Esophagus (tissue), 2 donors: ENCODE data around the gene WDR3. TPM values are rescaled to one million over a fixed set of nuclear protein-coding genes. Genes with fewer than 3 reads are reported as not detected.

Experiments
- H3K27ac ChIP-seq, 2 donors: one replicate each; pipeline ENCODE4 v1.5.1; 2013; ENCODE audit warnings: low read depth in 2 of 2, mild to moderate bottlenecking in 2 of 2, inconsistent platforms in 1 of 2, low read length in 1 of 2, moderate library complexity in 1 of 2
- H3K27me3 ChIP-seq, 2 donors: one replicate each; pipeline ENCODE4 v1.6.1; 2013; ENCODE audit warnings: low read length in 2 of 2, control low read depth in 1 of 2, mild to moderate bottlenecking in 1 of 2; ENCODE audit not compliant: insufficient read depth in 2 of 2, control insufficient read depth in 1 of 2
- H3K36me3 ChIP-seq, 2 donors: one replicate each; pipeline ENCODE4 v1.6.1; 2013; ENCODE audit warnings: low read length in 1 of 2; ENCODE audit not compliant: control insufficient read depth in 2 of 2, insufficient read depth in 2 of 2
- H3K4me1 ChIP-seq, 2 donors: one replicate each; pipeline ENCODE4 v1.6.1; 2013; ENCODE audit warnings: low read length in 1 of 2; ENCODE audit not compliant: control insufficient read depth in 2 of 2, insufficient read depth in 2 of 2
- H3K4me3 ChIP-seq, 2 donors: one replicate each; pipeline ENCODE4 v1.5.1; 2013; ENCODE audit warnings: low read length in 2 of 2, mild to moderate bottlenecking in 2 of 2, low read depth in 1 of 2, moderate library complexity in 1 of 2
- H3K9me3 ChIP-seq, 2 donors: one replicate each; pipeline ENCODE4 v1.6.1; 2013; ENCODE audit warnings: mild to moderate bottlenecking in 2 of 2, low read depth in 1 of 2, low read length in 1 of 2, moderate library complexity in 1 of 2; ENCODE audit not compliant: control insufficient read depth in 2 of 2, insufficient read depth in 1 of 2
- WGBS, 2 donors: extraction: QIAGEN DNeasy Blood & Tissue Kit; methylation state at CpG; one replicate each; pipeline ENCODE4 v1.1.7; 2013; 5-methylcytosine and 5-hydroxymethylcytosine counted together
- polyA plus RNA-seq, 2 donors: library from polyadenylated mRNA; stranded (reverse); fragments of 200-250 nt; gene quantifications; one replicate each; pipeline ENCODE4 v1.2.3, GENCODE V29; 2013
- donor health status: healthy with polysubstance abuse.
- donor health status: Bipolar disorder and iron deficiency.

Gene WDR3
- polyA plus RNA-seq, 2 donors, result 2.4 to 7.9 TPM

DNA sequence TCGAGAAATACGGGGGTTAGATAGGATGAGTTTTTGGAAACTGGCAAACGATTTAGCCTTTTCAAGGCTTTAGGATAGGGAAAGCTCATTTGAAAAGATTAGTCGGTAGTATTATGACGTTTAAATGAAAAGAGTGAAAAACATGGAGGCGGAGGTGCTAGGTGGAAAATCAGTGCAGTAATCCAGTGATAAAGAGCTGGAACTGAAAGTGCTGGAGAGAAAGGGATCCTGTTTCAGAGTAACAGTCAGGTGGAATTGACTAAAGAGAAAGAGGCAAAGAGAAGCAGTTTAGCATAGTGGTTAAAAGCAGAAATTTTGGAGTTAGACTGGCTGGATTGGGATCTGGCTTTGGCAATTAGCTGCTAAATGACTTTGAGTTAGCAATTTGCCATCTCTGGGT is 945 bp downstream of the WDR3 start:
- Histone ChIP-seq H3K4me1 (peaks cover 0 to 3% of the 10 kb centered on the region in 2 donors), H3K27ac (no peak overlapping the region), H3K9me3 (peaks cover 0 to 3% of the 10 kb centered on the region in 2 donors), H3K4me3 (peak overlapping the region; percentile 92 to 96), H3K27me3 (no peaks in the 10 kb centered on the region), H3K36me3 (peaks cover 0 to 2% of the 10 kb centered on the region in 2 donors)
- 1 to 4% methylated on average over 6 of the region's 6 CpGs for WGBS, 2 donors

DNA sequence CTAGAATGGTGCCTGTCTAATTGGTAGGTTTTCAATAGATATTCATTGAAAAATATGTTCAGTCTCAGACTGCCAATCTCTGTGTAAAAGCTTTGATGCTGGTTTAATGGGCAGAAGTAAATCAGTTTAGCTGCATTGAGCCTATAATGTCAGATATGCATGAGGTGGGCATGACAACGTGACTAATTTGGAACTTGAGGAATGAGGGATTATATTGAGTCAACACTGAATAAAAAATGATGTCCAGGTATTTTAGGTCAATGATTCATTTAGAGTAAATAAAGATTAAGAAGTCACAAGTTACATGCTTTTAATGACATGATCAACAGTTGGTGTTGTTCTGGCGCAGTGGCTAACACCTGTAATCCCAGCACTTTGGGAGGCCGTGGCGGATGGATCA is 3.0 kb downstream of the WDR3 start:
- peaks cover 0 to 3% of the 10 kb centered on the region in 2 donors for H3K9me3 ChIP-seq
- peaks cover 0 to 2% of the 10 kb centered on the region in 2 donors for H3K36me3 ChIP-seq
- no peak overlapping the region for H3K4me3 ChIP-seq
- no peak overlapping the region for H3K27ac ChIP-seq
- no peaks in the 10 kb centered on the region for H3K27me3 ChIP-seq
- 63 to 77% methylated on average over 4 of the region's 4 CpGs for WGBS, 2 donors
- H3K4me1 ChIP-seq, result peaks cover 0 to 3% of the 10 kb centered on the region in 2 donors

DNA sequence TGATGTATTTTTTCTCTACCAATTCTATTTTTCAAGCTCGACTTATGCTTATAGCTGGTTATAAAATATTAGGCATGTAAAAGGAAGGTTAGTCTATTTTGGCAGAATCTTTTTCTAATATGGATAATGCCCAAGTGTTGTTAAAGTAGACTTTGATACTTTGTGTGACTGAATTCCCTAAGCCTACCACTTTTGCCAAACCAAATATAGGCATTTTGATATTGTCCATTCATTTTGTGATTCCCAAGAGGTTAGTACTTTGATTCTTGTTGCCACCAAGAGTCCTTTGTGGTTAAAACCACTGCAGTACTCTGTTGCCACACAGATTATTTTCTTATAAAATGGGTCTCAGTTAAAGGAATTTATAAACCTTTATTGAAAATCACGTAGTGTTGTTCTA is 4.2 kb downstream of the WDR3 start:
- Histone ChIP-seq H3K27ac (no peak overlapping the region), H3K36me3 (peaks cover 0 to 5% of the 10 kb centered on the region in 2 donors)
- 92 to 93% methylated on average over 2 of the region's 2 CpGs for WGBS, 2 donors

GRCh38 chr1:117942293-117942692 is 12.8 kb downstream of the WDR3 start:
- whole genome bisulfite sequencing, 2 donors, result 96% methylated on average over 2 of the region's 2 CpGs
- Histone ChIP-seq H3K27me3 (no peaks in the 10 kb centered on the region), H3K4me1 (no peaks in the 10 kb centered on the region), H3K36me3 (peaks cover 6 to 16% of the 10 kb centered on the region in 2 donors), H3K27ac (no peak overlapping the region), H3K9me3 (no peaks in the 10 kb centered on the region), H3K4me3 (no peak overlapping the region)

More for the DNA sequence above, 4.2 kb downstream of the WDR3 start:
- Histone ChIP-seq H3K4me3 (no peak overlapping the region), H3K4me1 (peaks cover 0 to 3% of the 10 kb centered on the region in 2 donors), H3K9me3 (peaks cover 0 to 3% of the 10 kb centered on the region in 2 donors), H3K27me3 (no peaks in the 10 kb centered on the region)

DNA sequence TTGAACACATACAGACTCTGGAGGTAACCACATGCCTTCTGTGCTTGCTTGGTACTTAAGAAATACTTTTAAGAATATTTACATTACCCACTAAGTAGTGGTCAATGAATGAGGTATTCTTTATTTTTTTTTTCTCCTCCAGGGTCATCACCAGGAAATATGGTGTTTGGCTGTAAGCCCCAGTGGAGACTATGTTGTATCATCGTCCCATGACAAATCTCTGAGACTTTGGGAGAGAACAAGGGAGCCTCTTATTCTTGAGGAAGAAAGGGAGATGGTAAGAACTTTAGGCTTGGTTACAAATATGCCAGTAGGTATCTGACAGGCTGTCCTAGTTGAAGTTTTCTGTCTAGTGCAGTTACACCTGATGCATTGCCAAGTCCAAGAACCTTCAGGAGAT is 22.8 kb downstream of the WDR3 start:
- 93 to 95% methylated on average over 1 of the region's 1 CpG for WGBS, 2 donors
- no peak overlapping the region for H3K27ac ChIP-seq
- H3K27me3 ChIP-seq, result no peaks in the 10 kb centered on the region
- no peak overlapping the region for H3K4me3 ChIP-seq
- no peaks in the 10 kb centered on the region for H3K9me3 ChIP-seq
- no peaks in the 10 kb centered on the region for H3K4me1 ChIP-seq
- H3K36me3 ChIP-seq, result peaks cover 7 to 11% of the 10 kb centered on the region in 2 donors

GRCh38 chr1:117959364-117959763 is 29.8 kb downstream of the WDR3 start:
- Histone ChIP-seq H3K4me3 (no peak overlapping the region), H3K4me1 (no peaks in the 10 kb centered on the region), H3K9me3 (no peaks in the 10 kb centered on the region), H3K27ac (no peak overlapping the region), H3K36me3 (peaks cover 4 to 6% of the 10 kb centered on the region in 2 donors), H3K27me3 (no peaks in the 10 kb centered on the region)
- WGBS, 2 donors, result 67 to 70% methylated on average over 3 of the region's 3 CpGs

DNA sequence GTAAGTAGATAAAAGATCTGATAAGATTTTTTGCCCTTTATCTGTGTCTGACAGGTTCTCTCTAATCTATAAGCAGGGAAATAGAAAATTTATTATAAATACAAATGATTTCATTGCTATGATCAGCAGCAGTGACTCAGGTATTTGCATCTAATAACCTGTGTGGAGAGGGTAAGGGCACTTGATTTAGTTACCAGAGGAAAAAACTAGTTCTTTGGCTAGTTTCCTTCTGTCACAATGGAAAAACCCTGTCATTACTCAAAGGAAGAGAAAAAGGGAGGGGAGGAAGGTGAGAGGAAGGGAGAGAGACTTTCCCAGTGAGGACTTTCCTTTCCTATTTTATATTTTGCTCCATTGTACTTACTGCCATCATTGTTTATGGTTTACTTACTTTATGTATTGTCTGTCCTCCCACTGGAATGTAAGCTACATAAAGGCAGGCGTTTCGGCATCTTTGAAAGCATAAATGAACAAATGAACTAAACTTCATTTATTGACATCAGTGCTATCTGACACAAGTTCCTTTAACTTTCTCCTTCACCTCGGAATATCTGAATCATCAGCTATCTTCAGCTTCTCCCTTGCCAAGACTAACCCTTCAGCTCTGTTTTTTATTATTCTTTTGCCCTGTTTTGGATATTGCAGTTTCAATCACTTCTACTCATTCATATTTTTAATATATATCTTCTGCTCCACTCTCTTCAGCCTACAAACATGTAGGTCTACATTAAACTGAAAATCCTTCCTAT is 34.9 kb downstream of the WDR3 start:
- Histone ChIP-seq H3K27me3 (no peaks in the 10 kb centered on the region), H3K9me3 (no peaks in the 10 kb centered on the region), H3K36me3 (peaks cover 2 to 4% of the 10 kb centered on the region in 2 donors), H3K4me1 (no peaks in the 10 kb centered on the region), H3K27ac (no peak overlapping the region), H3K4me3 (no peak overlapping the region)
- whole genome bisulfite sequencing, 2 donors, result 88% methylated on average over 3 of the region's 3 CpGs

- Histone ChIP-seq H3K27me3 (no peaks in the 10 kb centered on the region), H3K9me3 (no peaks in the 10 kb centered on the region), H3K36me3 (peaks cover 0 to 2% of the 10 kb centered on the region in 2 donors), H3K4me1 (no peaks in the 10 kb centered on the region), H3K4me3 (no peak overlapping the region), H3K27ac (no peak overlapping the region)
- 49 to 53% methylated on average over 4 of the region's 4 CpGs for WGBS, 2 donors
Observed at GRCh38 chr1:117967477-117967876, 37.9 kb downstream of the WDR3 start.

- Histone ChIP-seq H3K27ac (no peak overlapping the region), H3K4me3 (no peak overlapping the region), H3K4me1 (no peaks in the 10 kb centered on the region), H3K36me3 (peaks cover 0 to 2% of the 10 kb centered on the region in 2 donors), H3K27me3 (no peaks in the 10 kb centered on the region), H3K9me3 (no peaks in the 10 kb centered on the region)
- 0 to 10% methylated on average over 1 of the region's 1 CpG for WGBS, 2 donors
Observed at GRCh38 chr1:117967881-117968280, 38.3 kb downstream of the WDR3 start.

GRCh38 chr1:117970252-117970651 is 40.7 kb downstream of the WDR3 start:
- 46 to 68% methylated on average over 9 of the region's 9 CpGs for WGBS, 2 donors
- Histone ChIP-seq H3K4me1 (no peaks in the 10 kb centered on the region), H3K27ac (no peak overlapping the region), H3K36me3 (peaks cover 0 to 2% of the 10 kb centered on the region in 2 donors), H3K27me3 (no peaks in the 10 kb centered on the region), H3K4me3 (no peak overlapping the region), H3K9me3 (no peaks in the 10 kb centered on the region)
